ENCODE measurements around the gene MEF2A.
A peak's percentile ranks its signal among the peaks of the same experiment; 100 is the strongest.

The MEF2A gene

DNA sequence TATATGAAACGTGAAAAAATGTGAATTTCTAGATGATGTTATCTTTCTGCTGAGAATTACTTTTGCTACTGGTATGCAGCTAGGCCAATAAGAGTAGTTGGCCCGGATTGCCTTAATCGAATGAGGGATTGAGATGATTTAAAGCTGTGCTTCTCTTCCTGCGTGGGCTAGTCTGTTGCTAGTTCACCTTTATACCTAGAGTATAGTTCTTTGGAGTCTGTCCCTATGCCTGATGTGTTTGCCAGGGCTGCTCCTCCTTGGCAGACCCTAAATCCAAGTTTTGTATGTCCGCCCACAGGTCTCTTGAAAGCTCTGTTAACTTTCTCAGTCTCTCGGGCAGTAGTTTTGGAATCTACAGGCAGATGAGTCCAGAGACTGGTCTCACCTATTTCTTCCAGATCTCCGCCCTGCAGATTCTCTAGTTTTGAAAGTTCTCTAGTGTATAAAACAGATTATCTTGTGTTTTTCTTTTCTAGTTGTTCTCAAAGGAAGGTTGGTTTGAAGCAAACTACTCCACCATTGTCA, 64.9 kb downstream of the MEF2A start:
- TF ChIP-seq POU2F2 (IDR thresholded peaks at IDR 0.05; ENCODE audit: low read depth, low read length) (no peak), TAF1 (IDR thresholded peaks at IDR 0.05; ENCODE audit: low read depth, low read length) (no peak), POLR2A (IDR thresholded peaks at IDR 0.05; ENCODE audit: low read depth, low read length) (no peak), PAX5 (IDR thresholded peaks at IDR 0.05; ENCODE audit: insufficient read depth, low read length, severe bottlenecking) (no peak), SPI1 (IDR thresholded peaks at IDR 0.05; ENCODE audit: low read depth, low read length) (no peak), POLR2AphosphoS5 (IDR thresholded peaks at IDR 0.05; ENCODE audit: low read depth, low read length) (no peak)

DNA sequence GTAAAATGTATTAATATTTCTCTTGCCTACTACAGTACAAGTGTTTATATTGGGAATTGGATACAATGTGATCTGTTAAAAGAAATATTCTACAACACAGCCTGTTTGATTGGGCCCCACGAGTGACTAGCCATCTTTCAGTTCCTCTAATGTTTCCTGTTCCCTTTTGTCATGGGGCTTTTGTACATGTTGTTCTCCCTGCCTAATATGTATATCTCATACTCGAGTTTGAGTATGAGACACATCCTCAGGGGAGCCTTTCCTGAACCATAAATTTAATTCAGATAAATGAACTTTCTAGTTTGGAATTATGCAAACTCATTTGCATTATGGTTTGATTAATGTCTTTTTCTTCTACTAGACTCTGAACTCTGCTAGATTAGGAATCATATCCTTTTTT, 65.5 kb downstream of the MEF2A start:
- FAIRE-seq (peak; percentile 89), DNase-seq (ENCODE audit: insufficient read length, low spot score) (no peak)
- TF ChIP-seq PAX5 (IDR thresholded peaks at IDR 0.05; ENCODE audit: insufficient read depth, low read length, severe bottlenecking) (no peak), POLR2A (IDR thresholded peaks at IDR 0.05; ENCODE audit: low read depth, low read length) (no peak), SPI1 (IDR thresholded peaks at IDR 0.05; ENCODE audit: low read depth, low read length) (peak; percentile 98)

More for the DNA sequence above, 64.9 kb downstream of the MEF2A start:
- FAIRE-seq = peak; percentile 90
- DNase-seq (ENCODE audit: insufficient read length, low spot score) = no peak

DNA sequence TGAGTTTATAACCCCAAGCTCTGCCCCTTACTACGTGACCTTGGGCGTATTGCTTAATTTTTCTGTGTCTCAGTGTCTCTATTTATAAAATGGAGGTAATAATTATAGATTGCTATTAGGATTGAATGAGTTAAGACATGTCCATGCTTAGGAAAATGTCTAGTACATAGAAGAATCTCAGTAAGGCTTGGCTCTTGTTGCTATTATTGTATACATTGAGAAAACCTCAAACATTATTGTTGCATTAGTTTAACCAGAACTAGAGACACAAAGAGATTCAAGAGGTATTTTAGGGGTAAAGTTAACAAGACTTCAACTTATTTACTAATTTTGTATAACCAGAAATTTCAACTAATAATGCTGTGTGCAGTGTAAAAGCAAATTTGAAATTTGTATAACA, 66.7 kb downstream of the MEF2A start:
- no peak for FAIRE-seq

DNA sequence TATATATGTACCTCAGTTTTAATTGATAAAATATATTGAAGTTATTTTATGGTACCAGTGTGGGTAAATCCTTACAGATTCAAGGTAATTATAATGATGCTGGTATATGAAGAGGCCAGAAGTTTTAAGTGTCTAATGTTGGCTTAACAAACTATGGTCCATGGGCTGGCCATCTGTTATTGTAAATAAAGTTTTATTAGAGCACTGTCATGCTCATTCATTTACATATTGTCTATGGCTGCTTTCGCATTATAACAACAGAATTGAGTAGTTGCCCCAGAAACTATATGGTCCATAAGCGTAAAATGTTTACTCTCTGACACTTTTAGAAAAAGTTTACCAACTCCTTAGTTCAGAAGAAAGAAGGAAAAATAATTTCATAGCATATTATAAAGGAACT, 67.9 kb downstream of the MEF2A start:
- TF ChIP-seq PAX5 (IDR thresholded peaks at IDR 0.05; ENCODE audit: insufficient read depth, low read length, severe bottlenecking) (no peak), SPI1 (IDR thresholded peaks at IDR 0.05; ENCODE audit: low read depth, low read length) (no peak), POLR2AphosphoS5 (IDR thresholded peaks at IDR 0.05; ENCODE audit: low read depth, low read length) (no peak), POU2F2 (IDR thresholded peaks at IDR 0.05; ENCODE audit: low read depth, low read length) (no peak), TAF1 (IDR thresholded peaks at IDR 0.05; ENCODE audit: low read depth, low read length) (no peak), POLR2A (IDR thresholded peaks at IDR 0.05; ENCODE audit: low read depth, low read length) (no peak)
- DNase-seq (ENCODE audit: insufficient read length, low spot score) = no peak
- FAIRE-seq = no peak

More for the DNA sequence above, 66.7 kb downstream of the MEF2A start:
- TF ChIP-seq SPI1 (IDR thresholded peaks at IDR 0.05; ENCODE audit: low read depth, low read length) (no peak), TAF1 (IDR thresholded peaks at IDR 0.05; ENCODE audit: low read depth, low read length) (no peak), PAX5 (IDR thresholded peaks at IDR 0.05; ENCODE audit: insufficient read depth, low read length, severe bottlenecking) (no peak), POU2F2 (IDR thresholded peaks at IDR 0.05; ENCODE audit: low read depth, low read length) (no peak), POLR2A (IDR thresholded peaks at IDR 0.05; ENCODE audit: low read depth, low read length) (no peak), POLR2AphosphoS5 (IDR thresholded peaks at IDR 0.05; ENCODE audit: low read depth, low read length) (no peak)
- DNase-seq (ENCODE audit: insufficient read length, low spot score) = no peak

DNA sequence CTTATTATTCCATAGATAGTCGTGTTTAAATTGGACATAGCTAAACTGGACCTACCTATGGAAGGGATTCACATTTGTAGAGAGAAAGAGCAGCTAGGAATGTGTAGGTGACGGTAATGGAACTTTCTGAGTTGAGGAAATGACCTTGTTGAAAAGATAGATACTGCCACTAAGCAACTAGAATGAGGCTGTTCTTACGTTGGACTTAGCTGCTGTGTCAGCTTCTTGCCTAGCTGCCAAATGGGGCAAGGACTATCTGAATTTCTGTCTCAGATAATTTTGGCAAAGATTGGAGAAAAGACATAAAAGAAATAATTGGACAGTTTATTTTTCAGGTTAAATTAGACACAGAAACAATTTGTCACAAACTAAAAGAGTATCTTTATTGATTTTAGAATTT, 68.8 kb downstream of the MEF2A start:
- FAIRE-seq (no peak), DNase-seq (ENCODE audit: insufficient read length, low spot score) (no peak)
- TF ChIP-seq PAX5 (IDR thresholded peaks at IDR 0.05; ENCODE audit: insufficient read depth, low read length, severe bottlenecking) = no peak
- TF ChIP-seq POU2F2 (IDR thresholded peaks at IDR 0.05; ENCODE audit: low read depth, low read length) = no peak
- TF ChIP-seq POLR2AphosphoS5 (IDR thresholded peaks at IDR 0.05; ENCODE audit: low read depth, low read length) = no peak
- no peak for TF ChIP-seq POLR2A (IDR thresholded peaks at IDR 0.05; ENCODE audit: low read depth, low read length)
- no peak for TF ChIP-seq SPI1 (IDR thresholded peaks at IDR 0.05; ENCODE audit: low read depth, low read length)
- no peak for TF ChIP-seq TAF1 (IDR thresholded peaks at IDR 0.05; ENCODE audit: low read depth, low read length)

DNA sequence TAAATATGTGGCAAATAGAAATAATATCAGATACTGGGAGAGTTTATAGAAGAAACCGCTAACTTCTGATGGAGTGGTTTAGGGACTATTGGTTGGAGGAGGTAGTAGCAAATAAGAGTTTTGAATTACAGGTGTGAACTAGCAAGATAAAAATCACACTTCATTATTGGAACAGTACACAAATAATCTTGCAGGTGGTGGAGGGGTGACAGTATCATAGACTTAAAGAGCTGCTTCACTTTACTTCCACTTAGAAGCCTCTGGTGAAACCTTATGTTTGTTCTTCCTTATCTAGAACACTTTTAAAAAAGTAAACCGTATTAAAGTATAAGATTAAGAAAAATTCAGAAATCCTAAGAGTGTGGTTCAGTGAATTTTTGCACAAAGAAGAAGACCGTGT, 69.4 kb downstream of the MEF2A start:
- no peak for FAIRE-seq
- no peak for DNase-seq (ENCODE audit: insufficient read length, low spot score)
- TF ChIP-seq POLR2AphosphoS5 (IDR thresholded peaks at IDR 0.05; ENCODE audit: low read depth, low read length) = no peak
- no peak for TF ChIP-seq SPI1 (IDR thresholded peaks at IDR 0.05; ENCODE audit: low read depth, low read length)
- no peak for TF ChIP-seq TAF1 (IDR thresholded peaks at IDR 0.05; ENCODE audit: low read depth, low read length)
- no peak for TF ChIP-seq POU2F2 (IDR thresholded peaks at IDR 0.05; ENCODE audit: low read depth, low read length)
- TF ChIP-seq PAX5 (IDR thresholded peaks at IDR 0.05; ENCODE audit: insufficient read depth, low read length, severe bottlenecking) = no peak
- no peak for TF ChIP-seq POLR2A (IDR thresholded peaks at IDR 0.05; ENCODE audit: low read depth, low read length)

DNA sequence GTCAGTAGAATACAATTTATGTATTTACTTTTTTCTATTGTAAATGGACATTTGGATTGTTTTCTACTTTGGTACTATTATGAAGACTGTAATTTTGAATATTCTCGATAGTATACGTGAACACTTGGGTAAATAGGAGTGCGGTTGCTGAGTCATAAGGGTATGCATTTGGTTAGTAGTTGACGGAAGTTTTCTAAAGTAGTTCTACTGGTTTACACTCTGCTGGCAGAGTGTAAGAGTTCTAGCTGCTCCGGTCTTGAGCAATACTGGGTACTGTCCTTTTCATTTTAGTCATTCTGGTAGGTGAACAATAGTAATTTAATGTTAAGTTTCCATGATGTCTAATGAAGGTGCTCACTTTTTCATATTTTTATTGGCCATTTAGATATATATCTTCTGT, 70.0 kb downstream of the MEF2A start:
- FAIRE-seq = peak; percentile 72
- no peak for DNase-seq (ENCODE audit: insufficient read length, low spot score)
- TF ChIP-seq PAX5 (IDR thresholded peaks at IDR 0.05; ENCODE audit: insufficient read depth, low read length, severe bottlenecking) (no peak), POU2F2 (IDR thresholded peaks at IDR 0.05; ENCODE audit: low read depth, low read length) (no peak), POLR2A (IDR thresholded peaks at IDR 0.05; ENCODE audit: low read depth, low read length) (no peak), TAF1 (IDR thresholded peaks at IDR 0.05; ENCODE audit: low read depth, low read length) (no peak), SPI1 (IDR thresholded peaks at IDR 0.05; ENCODE audit: low read depth, low read length) (no peak), POLR2AphosphoS5 (IDR thresholded peaks at IDR 0.05; ENCODE audit: low read depth, low read length) (no peak)

DNA sequence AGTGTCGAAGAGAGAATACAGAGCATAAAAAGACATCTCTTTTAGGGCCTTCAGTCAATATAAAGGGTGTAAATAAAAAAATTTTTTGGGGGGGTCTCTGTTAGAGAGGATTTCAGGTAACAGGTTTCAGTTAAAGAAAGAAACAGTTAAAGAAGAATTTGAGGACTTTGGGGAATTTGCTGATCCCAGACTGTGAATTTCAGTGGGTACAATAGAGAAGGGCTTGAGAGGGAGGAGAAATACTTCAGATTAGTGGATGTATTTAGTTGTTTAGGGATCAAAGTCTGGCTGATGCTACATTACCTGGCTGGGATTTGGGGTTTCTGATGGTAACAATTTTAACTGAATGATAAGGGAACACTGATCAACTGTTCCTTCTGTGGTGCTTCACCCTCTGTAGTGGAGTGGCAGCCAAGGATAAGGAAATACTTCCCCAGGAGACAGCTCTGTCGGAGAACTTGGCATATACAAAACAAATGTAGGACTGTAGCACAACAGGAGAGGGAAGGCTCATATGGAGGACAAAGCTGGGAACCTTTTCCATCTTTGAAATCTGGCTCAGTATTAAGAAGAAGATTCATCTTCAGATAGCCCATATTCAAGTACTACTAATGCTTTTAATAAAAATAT, 79.2 kb downstream of the MEF2A start:
- FAIRE-seq (no peak), DNase-seq (ENCODE audit: insufficient read length, low spot score) (no peak)
- no peak for TF ChIP-seq TAF1 (IDR thresholded peaks at IDR 0.05; ENCODE audit: low read depth, low read length)
- no peak for TF ChIP-seq POLR2AphosphoS5 (IDR thresholded peaks at IDR 0.05; ENCODE audit: low read depth, low read length)
- no peak for TF ChIP-seq PAX5 (IDR thresholded peaks at IDR 0.05; ENCODE audit: insufficient read depth, low read length, severe bottlenecking)
- no peak for TF ChIP-seq SPI1 (IDR thresholded peaks at IDR 0.05; ENCODE audit: low read depth, low read length)
- TF ChIP-seq POLR2A (IDR thresholded peaks at IDR 0.05; ENCODE audit: low read depth, low read length) = no peak
- no peak for TF ChIP-seq POU2F2 (IDR thresholded peaks at IDR 0.05; ENCODE audit: low read depth, low read length)

DNA sequence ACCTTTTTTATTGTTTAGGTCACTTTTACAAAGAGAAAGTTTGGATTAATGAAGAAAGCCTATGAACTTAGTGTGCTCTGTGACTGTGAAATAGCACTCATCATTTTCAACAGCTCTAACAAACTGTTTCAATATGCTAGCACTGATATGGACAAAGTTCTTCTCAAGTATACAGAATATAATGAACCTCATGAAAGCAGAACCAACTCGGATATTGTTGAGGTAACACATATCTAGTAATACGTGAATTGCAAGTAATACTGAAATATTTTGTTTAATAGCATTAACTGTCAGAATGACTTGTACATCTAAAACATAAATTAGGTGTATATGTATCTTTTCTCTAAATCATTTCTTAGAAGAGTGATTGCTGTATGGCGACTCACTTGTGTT, 79.8 kb downstream of the MEF2A start:
- DNase-seq (ENCODE audit: insufficient read length, low spot score) (no peak), FAIRE-seq (no peak)
- TF ChIP-seq SPI1 (IDR thresholded peaks at IDR 0.05; ENCODE audit: low read depth, low read length) (no peak), POLR2A (IDR thresholded peaks at IDR 0.05; ENCODE audit: low read depth, low read length) (no peak)

DNA sequence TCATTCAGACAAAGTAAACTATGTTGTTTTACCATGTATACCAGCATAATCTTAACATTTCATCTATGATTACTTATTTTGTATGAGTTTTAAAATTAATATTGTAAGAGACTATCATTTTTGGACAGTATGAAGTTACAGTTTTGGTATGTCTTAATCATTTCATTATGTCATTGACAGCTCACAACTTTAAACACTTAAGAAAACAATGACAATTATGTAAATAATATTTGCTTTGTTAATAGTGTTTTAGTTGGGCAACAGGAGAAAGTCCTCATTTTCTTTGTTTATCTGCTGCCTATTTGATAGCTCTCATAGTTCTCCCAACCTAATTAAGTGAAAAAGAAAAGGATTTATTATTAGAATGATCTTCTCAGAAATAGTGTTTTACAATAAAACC, 80.2 kb downstream of the MEF2A start:
- no peak for FAIRE-seq
- DNase-seq (ENCODE audit: insufficient read length, low spot score) = no peak
- no peak for TF ChIP-seq PAX5 (IDR thresholded peaks at IDR 0.05; ENCODE audit: insufficient read depth, low read length, severe bottlenecking)
- no peak for TF ChIP-seq POLR2A (IDR thresholded peaks at IDR 0.05; ENCODE audit: low read depth, low read length)
- no peak for TF ChIP-seq POLR2AphosphoS5 (IDR thresholded peaks at IDR 0.05; ENCODE audit: low read depth, low read length)
